GM18861 (cell line): ENCODE data around the gene SURF6.
A peak's percentile ranks its signal among the peaks of the same experiment; 100 is the strongest.
"Not testable (repeated sequence)": the region's sequence is repeated elsewhere in the genome, so short reads cannot be mapped to it uniquely, and the experiment has no call there.

Source experiments
- ATAC-seq: cut with Tn5 transposase; IDR thresholded peaks from one replicate; pipeline ENCODE4 v1.9.1; 2021; ENCODE audit not compliant: unreplicated experiment

SURF6 gene

DNA sequence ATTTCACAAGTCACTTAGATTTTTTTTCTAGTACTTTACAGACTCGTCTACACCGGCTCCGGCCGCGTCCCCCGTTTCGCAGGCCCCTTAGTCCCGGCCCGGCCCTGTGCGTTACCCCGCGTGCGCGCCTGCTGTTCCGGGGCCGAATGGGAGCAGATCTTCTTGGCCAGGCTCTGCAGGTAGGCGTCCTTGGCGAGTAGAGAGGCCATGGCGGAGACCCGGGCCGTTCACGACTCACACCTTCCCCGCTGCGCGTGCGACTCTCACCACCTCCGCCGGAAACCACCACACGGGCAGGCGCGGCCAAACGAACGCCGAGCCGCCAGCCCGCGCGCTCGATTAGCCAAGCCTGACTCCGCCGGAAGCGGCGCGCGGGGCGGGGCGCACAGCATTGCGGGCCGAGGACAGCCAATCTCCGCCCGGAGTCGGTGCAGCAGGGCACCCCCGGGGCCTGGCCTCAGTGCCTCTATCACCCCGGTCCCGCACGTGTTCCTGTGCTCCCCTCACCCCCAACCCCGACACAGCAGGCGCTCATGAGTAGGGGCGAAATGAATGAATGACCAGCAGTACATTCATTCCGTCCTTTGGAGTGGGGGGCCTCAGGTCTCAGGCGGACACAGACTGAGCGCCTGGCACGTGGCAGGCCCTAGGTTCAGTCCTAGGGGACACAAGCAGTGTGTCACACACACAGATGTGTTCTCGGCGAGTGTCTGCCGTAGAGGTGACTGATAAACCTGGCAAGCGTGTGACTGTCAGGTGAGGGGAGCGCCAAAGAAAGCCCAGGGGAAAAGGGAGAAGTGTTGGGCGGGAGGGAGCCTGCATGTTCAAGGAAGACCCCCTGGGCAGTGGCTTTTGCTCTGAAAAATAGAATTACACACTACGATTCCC lies at the start of gene SURF6:
Gene SURF6, minus strand, starts transcription at position 265 of the 888 bp plus-strand sequence. Its CDS starts 56 bp downstream, at position 209.
- ATAC-seq = peak; percentile 78

GRCh38 chr9:133385452-133385851 lies 49.5 kb upstream of the SURF6 start:
- ATAC-seq = no peak

GRCh38 chr9:133384736-133385321 lies 48.8 kb upstream of the SURF6 start:
- ATAC-seq = no peak

- ATAC-seq = no peak
Measured at GRCh38 chr9:133383438-133383837, 47.5 kb upstream of the SURF6 start.

- no peak for ATAC-seq
Measured at GRCh38 chr9:133382507-133383141, 46.6 kb upstream of the SURF6 start.

GRCh38 chr9:133380734-133381133 lies 44.7 kb upstream of the SURF6 start:
- no peak for ATAC-seq

- ATAC-seq = no peak
Measured at GRCh38 chr9:133379153-133380086, 43.4 kb upstream of the SURF6 start.

DNA sequence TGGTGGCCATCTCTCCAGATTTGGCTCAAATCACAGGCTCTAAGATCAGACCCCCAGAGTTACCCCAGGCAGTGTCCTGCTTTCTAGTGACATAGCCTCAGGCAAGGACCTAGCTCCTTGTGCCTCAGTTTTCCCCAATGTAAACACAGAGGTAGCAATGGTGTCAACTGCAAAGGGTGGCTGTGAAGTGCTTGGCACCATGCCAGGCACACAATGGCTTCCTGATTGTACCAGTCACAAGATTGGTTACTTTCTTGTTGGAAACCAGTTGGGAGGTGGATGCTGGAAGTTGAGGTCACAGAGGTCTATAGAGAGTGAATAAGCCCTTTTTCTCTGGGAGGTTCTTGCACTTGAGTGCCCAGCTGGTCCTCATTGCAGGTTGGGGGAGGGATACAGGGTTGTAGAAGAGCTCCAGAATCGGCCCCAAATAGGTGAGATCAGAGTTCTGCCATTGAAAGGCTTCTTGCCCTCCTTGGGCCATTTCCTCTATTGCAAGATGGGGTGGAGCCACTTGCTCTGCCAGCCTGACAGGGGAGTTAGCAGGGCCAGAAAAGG lies 42.5 kb upstream of the SURF6 start:
- ATAC-seq = no peak

- no peak for ATAC-seq
Measured at GRCh38 chr9:133377721-133378216, 41.8 kb upstream of the SURF6 start.

DNA sequence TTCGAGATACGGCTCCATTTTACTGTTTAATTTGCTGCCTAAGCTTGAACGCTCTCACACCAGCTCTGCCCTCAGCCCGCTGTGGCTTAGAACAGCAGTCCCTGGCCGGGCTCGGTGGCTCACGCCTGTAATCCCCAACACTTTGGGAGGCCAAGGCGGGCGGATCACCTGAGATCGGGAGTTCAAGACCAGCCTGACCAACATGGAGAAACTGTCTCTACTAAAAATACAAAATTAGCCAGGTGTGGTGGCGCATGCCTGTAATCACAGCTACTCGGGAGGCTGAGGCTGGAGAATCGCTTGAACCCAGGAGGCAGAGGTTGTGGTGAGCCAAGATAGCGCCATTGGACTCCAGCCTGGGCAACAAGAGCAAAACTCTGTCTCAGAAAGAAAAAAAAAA lies 41.3 kb upstream of the SURF6 start:
- ATAC-seq = not testable (repeated sequence)

DNA sequence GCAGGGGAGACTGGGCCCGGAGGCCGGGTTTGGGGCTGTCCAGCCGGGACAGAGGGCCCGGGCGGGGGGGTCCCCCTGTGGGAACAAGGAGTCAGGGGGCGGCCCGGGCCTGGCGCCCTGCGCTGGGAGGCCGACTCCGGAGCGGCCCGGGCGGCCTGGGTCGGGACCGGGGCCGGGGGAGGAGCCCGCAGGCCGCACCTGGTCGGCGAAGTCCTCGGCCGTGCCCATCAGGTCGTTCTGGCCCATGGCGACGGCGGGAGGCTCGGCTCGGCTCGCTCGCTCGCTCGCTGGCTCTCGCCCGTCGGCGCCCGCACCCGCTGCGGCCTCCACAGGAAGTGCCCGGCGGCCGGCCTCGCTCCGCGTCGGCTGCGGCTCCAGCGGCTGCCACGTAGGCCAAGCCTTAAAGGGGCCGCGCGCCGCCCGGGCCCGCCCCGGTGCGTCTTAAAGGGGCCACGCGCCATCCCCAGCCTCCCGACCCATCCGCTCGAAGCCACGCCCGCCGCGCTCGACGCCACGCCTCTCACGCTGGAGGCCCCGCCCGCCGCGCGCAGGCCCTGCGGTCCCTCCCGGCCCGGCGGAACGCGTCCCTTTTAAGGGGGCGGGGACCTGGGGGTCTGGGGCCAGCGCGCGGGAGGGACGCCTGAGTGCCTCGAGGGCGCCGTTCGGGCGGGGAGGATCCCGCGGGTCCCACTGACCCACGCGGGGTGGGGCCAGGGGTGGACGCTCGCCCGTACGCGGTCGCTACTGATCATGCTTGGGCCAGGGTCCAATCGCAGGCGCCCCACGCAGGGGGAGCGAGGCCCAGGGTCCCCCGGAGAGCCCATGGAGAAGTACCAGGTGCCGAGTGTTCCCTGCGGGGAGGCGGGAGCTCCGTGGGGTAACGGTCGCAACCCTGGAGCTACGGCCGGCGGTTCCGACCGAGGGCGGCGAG lies 40.0 kb upstream of the SURF6 start, which contains the start of the genes STKLD1 and SURF4:
Gene STKLD1, plus strand, starts transcription at position 643 of the 931 bp plus-strand sequence. Its CDS starts 108 bp downstream, at position 751.
Gene SURF4, minus strand, starts transcription at position 337 of the 931 bp plus-strand sequence. Its CDS starts 91 bp downstream, at position 246.
- ATAC-seq = peak; percentile 85

- no peak for ATAC-seq
Measured at GRCh38 chr9:133375116-133375723, 39.2 kb upstream of the SURF6 start.

GRCh38 chr9:133374612-133375115 lies 38.7 kb upstream of the SURF6 start:
- no peak for ATAC-seq

DNA sequence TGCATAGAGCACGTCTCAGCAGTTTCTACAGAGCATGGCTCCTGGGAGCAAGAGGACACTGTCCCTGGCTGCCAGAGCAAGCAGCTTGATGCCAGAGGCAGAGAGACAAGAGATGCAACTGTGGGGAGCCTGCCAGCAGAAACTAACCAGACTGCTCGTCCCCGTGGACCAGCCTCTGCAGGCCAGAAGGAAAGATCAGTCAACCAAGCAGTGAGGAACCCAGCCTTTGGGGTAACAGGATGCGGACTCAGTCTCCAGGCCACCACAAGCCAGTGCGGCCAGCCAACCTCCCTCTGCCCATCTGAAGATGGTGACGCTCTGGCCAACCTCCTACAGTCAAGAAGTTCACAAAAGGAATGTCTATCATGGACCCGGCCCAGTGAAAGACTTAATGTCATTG lies 36.2 kb upstream of the SURF6 start:
- ATAC-seq = no peak

DNA sequence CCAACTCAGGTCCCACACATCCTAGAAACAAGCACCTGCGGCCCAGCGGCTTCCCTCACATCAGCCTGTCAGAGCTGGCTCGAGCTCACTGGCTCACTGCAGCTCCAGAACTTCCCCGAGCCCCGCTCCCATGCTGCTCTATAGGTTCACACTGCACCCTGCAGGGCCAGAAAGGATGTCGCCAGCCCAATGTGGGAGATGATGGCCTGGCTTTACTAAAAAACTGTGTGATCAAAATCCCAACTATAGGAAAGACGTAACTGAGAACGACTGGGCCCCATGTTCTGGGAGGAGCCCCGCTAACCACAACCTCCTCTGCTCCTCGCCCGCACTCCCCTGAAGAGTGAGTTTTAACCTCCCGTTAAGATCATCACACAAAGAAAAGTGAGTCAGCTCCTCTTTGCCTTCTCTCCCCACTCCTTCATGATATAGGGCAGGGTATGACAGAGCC lies 35.3 kb upstream of the SURF6 start:
- no peak for ATAC-seq

- ATAC-seq = no peak
Measured at GRCh38 chr9:133370685-133371084, 34.7 kb upstream of the SURF6 start.

GRCh38 chr9:133369933-133370332 lies 33.9 kb upstream of the SURF6 start:
- no peak for ATAC-seq

GRCh38 chr9:133369422-133369821 lies 33.4 kb upstream of the SURF6 start:
- ATAC-seq = no peak
